ENCODE data around the gene NT5DC1.
"Not testable (repeated sequence)": the region's sequence is repeated elsewhere in the genome, so short reads cannot be mapped to it uniquely, and the experiment has no call there.

The NT5DC1 gene

DNA sequence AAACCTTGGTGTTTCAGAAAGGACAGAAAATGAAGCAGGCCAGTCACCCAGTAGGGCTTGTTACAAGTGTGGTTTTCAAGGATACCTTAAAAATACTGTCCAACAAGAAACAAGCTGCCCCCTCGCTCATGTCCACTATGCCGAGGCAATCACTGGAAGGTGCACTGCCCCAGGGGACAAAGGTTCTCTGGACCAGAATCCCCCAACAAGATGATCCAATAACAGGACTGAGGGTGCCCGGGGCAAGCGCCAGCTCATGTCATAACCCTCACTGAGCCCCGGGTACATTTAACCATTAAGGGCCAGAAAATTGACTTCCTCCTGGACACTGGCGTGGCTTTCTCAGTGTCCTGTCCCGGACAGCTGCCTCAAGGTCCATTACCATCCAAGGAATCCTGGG lies 6.6 kb upstream of the NT5DC1 start:
- Histone ChIP-seq H3K4me1 (ENCODE audit: control insufficient read depth in 1 of 2, insufficient read depth in 1 of 2, low read depth in 1 of 2, low read length in 1 of 2) (no peaks in the 10 kb centered on the region), H3K9me3 (no peaks in the 10 kb centered on the region), H3K27ac (no peak overlapping the region), H3K27me3 (no peaks in the 10 kb centered on the region), H3K4me3 (ENCODE audit: low read depth in 1 of 2, low read length in 1 of 2) (no peak overlapping the region), H3K36me3 (no peaks in the 10 kb centered on the region)
- TF ChIP-seq, protein P1, sequence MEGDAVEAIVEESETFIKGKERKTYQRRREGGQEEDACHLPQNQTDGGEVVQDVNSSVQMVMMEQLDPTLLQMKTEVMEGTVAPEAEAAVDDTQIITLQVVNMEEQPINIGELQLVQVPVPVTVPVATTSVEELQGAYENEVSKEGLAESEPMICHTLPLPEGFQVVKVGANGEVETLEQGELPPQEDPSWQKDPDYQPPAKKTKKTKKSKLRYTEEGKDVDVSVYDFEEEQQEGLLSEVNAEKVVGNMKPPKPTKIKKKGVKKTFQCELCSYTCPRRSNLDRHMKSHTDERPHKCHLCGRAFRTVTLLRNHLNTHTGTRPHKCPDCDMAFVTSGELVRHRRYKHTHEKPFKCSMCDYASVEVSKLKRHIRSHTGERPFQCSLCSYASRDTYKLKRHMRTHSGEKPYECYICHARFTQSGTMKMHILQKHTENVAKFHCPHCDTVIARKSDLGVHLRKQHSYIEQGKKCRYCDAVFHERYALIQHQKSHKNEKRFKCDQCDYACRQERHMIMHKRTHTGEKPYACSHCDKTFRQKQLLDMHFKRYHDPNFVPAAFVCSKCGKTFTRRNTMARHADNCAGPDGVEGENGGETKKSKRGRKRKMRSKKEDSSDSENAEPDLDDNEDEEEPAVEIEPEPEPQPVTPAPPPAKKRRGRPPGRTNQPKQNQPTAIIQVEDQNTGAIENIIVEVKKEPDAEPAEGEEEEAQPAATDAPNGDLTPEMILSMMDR (IDR thresholded peaks at IDR 0.05) = no peak

DNA sequence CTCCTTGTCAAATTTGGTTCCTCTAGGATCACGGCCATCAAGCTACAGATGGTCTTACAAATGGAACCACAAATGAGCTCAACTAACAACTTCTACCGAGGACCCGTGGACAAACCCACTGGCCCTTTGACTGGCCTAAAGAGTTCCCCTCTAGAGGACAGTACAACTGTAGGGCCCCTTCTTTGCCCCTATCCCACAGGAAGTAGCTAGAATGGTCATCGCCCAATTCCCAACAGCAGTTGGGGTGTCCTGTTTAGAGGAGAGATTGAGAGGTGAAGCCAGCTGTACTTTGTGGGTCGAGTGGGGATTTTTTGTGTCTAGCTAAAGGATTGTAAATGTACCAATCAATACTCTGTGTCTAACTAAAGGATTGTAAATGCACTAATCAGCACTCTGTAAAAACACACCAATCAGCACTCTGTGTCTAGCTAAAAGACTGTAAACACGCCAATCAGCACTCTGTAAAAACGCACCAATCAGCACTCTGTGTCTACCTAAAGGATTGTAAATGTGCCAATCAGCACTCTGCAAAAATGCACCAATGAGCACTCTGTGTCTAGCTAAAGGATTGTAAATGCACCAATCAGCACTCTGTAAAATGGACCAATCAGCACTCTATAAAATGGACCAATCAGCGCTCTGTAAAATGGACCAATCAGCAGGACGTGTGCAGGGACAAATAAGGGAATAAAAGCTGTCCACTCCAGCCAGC lies 4.4 kb upstream of the NT5DC1 start:
- H3K4me3 ChIP-seq (ENCODE audit: low read depth in 1 of 2, low read length in 1 of 2); H3K4me1 ChIP-seq (ENCODE audit: control insufficient read depth in 1 of 2, insufficient read depth in 1 of 2, low read depth in 1 of 2, low read length in 1 of 2); H3K36me3 ChIP-seq; H3K9me3 ChIP-seq; H3K27me3 ChIP-seq; H3K27ac ChIP-seq: not testable (repeated sequence)

DNA sequence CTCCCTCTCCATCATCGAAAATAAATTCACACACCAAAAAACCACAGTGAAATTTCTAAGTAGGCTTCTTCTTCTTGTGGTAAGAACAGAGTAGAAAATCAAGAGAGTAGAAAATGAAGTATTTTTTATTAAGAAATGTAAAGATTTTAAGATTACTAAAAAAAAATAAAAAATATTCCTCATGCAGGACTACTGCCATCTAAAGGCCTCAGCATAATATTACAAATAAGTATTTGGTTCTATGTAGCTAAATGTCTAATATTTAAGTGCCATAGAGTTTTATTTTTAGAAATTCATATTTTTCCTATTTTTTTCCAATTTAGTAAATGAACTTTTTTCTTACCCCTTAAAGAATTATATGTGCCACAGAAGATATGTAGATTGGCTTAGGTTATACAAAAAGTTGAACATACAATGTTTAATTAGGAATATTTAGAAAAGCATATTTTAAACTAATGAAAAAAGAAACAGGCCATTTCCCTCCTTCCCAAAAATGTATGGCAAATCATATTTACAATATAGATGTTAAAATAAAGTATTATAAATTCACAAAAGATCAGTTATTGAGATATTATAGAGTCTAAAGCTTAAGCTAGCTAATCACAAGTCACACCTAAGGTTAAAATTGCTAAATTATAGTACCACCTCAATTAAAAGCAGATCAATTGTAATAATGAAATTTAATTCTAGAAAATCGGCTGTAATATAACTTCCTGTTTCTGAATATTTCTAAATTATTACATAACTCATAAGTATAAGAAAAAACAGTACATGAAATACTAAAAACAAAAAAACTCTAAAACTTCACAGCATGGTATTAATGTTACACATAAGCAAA lies 3.5 kb upstream of the NT5DC1 start:
- Histone ChIP-seq H3K9me3 (no peaks in the 10 kb centered on the region), H3K4me3 (ENCODE audit: low read depth in 1 of 2, low read length in 1 of 2) (no peak overlapping the region), H3K4me1 (ENCODE audit: control insufficient read depth in 1 of 2, insufficient read depth in 1 of 2, low read depth in 1 of 2, low read length in 1 of 2) (peaks cover 15 to 19% of the 10 kb centered on the region in 2 experiments), H3K27ac (no peak overlapping the region), H3K27me3 (no peaks in the 10 kb centered on the region), H3K36me3 (no peaks in the 10 kb centered on the region)
- TF ChIP-seq, protein P1 (IDR thresholded peaks at IDR 0.05) = no peak

DNA sequence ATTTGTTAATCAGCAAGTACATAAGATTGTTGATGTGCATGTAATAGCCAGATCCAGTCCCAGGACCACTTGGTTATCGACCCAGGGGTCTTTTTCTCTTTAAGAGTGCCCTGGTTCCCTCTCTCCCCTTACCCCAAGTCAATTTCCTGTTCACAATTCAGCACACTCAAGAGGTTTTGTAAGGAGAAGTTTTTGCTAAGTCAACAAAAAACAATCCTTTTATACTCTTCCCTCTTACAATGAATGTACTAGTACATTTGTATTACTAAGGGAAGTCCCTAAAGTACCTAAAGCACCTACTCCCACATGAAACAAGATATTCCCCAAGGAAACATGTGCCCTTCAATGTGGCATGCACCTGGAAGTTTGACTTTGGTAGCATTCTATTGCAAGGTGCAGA lies 1.6 kb upstream of the NT5DC1 start:
- no peaks in the 10 kb centered on the region for H3K27me3 ChIP-seq
- no peaks in the 10 kb centered on the region for H3K9me3 ChIP-seq
- H3K4me3 ChIP-seq (ENCODE audit: low read depth in 1 of 2, low read length in 1 of 2) = no peak overlapping the region
- H3K4me1 ChIP-seq (ENCODE audit: control insufficient read depth in 1 of 2, insufficient read depth in 1 of 2, low read depth in 1 of 2, low read length in 1 of 2) = peaks cover 32% of the 10 kb centered on the region in 2 experiments
- H3K36me3 ChIP-seq = no peaks in the 10 kb centered on the region
- TF ChIP-seq, protein P1 (IDR thresholded peaks at IDR 0.05) = no peak
- H3K27ac ChIP-seq = no peak overlapping the region

DNA sequence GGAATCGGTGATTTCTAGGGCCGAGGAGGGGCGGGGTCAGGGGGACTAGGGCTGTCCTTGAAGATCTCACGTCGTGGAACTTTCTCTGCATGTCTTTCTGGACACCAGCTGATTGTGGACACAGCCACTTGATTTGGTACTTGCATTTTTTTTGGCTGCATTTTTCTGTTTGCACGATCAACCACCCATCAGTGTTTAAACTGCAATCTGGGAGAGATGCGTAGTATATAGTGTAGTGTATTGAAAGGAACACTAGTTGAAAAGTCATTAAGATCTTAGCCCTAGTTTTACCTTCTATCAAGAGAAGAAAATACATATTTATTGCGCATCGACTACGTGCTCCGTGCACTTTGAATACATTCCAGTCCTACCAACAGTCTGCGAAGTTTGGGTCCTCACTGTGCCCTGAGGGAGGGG lies 657 bp downstream of the NT5DC1 start:
- H3K36me3 ChIP-seq = no peaks in the 10 kb centered on the region
- no peaks in the 10 kb centered on the region for H3K9me3 ChIP-seq
- TF ChIP-seq, protein P1 (IDR thresholded peaks at IDR 0.05) = no peak
- peaks cover 32% of the 10 kb centered on the region in 2 experiments for H3K4me1 ChIP-seq (ENCODE audit: control insufficient read depth in 1 of 2, insufficient read depth in 1 of 2, low read depth in 1 of 2, low read length in 1 of 2)
- peak overlapping the region; percentile 71 to 77 for H3K4me3 ChIP-seq (ENCODE audit: low read depth in 1 of 2, low read length in 1 of 2)
- H3K27me3 ChIP-seq = no peaks in the 10 kb centered on the region
- H3K27ac ChIP-seq = peak overlapping the region; percentile 91

DNA sequence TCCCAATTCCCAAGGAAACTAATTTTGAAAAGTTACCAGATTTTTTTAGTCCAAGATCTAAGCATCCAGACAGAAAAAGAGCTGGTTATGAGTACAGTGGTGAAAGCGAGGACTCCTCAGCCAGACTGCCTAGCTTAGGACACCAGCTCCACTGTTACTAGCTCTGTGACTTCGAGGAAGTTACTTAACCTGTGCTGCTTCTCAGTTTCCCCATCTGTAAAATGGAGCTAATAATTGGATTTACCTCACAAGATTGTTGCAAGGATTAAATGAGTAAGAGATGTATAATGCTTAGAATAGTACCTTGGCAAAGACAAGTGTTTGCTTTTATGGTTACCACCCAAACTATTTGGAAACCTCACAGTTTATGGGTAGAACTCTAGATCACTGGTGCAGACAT lies 1.1 kb downstream of the NT5DC1 start:
- H3K9me3 ChIP-seq = no peaks in the 10 kb centered on the region
- H3K27ac ChIP-seq = peak overlapping the region; percentile 91
- H3K27me3 ChIP-seq = no peaks in the 10 kb centered on the region
- peaks cover 2% of the 10 kb centered on the region for H3K36me3 ChIP-seq
- peak overlapping the region; percentile 71 to 77 for H3K4me3 ChIP-seq (ENCODE audit: low read depth in 1 of 2, low read length in 1 of 2)
- H3K4me1 ChIP-seq (ENCODE audit: control insufficient read depth in 1 of 2, insufficient read depth in 1 of 2, low read depth in 1 of 2, low read length in 1 of 2) = peaks cover 32% of the 10 kb centered on the region in 2 experiments
- TF ChIP-seq, protein P1 (IDR thresholded peaks at IDR 0.05) = no peak

All from neutrophil (primary cell).